ENCODE data around the gene LCE1A.

The LCE1A gene

DNA sequence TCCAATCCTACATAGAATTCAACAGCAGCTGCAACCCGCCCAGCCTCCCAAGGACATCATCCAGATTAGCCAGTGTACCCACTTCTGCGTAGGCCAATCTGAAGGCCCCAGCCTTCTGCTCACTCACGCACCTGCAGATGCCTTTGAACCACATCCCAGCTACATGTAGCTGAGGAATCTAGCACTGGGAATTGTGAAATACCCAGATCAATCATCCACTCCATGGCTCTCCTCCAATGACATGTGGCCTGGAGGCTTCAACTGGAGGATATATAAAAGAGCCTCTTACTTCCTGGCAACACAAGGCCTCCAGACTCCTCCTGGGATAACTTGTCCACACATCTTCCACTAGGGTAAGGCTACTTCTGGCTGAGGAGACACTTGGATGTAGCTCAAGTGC, 15.3 kb downstream of the LCE1A start, which contains the start of gene LCE6A:
Gene LCE6A (plus strand): TSS at position 301 of the 400 bp plus-strand sequence. CDS start 665 bp downstream, outside the sequence.
- no peak for DNase-seq (ENCODE audit: low read depth in 2 of 2)
- TF ChIP-seq, protein P1, sequence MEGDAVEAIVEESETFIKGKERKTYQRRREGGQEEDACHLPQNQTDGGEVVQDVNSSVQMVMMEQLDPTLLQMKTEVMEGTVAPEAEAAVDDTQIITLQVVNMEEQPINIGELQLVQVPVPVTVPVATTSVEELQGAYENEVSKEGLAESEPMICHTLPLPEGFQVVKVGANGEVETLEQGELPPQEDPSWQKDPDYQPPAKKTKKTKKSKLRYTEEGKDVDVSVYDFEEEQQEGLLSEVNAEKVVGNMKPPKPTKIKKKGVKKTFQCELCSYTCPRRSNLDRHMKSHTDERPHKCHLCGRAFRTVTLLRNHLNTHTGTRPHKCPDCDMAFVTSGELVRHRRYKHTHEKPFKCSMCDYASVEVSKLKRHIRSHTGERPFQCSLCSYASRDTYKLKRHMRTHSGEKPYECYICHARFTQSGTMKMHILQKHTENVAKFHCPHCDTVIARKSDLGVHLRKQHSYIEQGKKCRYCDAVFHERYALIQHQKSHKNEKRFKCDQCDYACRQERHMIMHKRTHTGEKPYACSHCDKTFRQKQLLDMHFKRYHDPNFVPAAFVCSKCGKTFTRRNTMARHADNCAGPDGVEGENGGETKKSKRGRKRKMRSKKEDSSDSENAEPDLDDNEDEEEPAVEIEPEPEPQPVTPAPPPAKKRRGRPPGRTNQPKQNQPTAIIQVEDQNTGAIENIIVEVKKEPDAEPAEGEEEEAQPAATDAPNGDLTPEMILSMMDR (IDR thresholded peaks at IDR 0.05; ENCODE audit: low read depth, low read length): no peak

DNA sequence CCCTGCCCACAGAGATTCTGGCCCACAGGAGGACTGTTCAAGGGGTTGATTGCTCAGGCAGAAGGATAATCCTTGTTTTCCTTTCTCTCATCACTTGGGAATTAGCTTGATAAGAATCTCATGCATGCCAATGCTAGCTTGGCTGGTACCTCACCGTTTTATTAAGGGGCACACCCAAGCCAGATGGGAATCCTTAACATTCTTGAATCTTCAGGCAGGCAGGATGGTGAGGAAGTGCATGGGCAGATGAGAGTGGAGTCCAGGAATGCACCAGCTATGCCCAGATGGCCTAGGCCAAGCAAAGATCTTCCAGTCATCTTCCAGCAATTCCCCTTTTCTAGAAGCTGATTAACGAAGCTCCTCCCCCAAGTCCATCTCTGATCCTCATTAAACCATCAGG, 28.4 kb downstream of the LCE1A start:
- H3K4me3 ChIP-seq (replicated peaks in 1 of 2; ENCODE audit: low read depth in 2 of 2, low read length in 2 of 2): no peak overlapping the region
- TF ChIP-seq, protein P1 (IDR thresholded peaks at IDR 0.05; ENCODE audit: low read depth, low read length): no peak
- DNase-seq (ENCODE audit: low read depth in 2 of 2): no peak

More for the DNA sequence above, 15.3 kb downstream of the LCE1A start, which contains the start of gene LCE6A:
- no peak within 1 kb of the TSS for H3K4me3 ChIP-seq (replicated peaks in 1 of 2; ENCODE audit: low read depth in 2 of 2, low read length in 2 of 2)

DNA sequence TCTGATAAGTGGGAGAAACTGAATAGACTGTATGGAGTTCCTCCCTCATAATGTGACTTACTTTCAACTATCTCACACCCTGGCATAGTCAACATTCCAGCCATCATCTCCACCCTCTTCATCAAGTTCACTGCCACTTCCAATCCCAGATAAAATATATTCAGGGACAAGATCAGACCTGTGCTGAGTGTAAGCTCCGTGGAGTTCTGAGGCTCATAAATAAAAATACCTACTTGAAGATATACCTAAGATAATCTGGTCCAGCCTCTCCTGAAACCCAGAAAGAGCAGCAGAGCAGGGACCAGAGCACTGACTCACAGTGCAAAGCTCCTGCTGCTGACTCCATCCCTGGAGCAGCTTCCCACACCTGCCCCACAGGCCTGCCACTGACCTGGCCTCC, 30.8 kb downstream of the LCE1A start:
- DNase-seq (ENCODE audit: low read depth in 2 of 2): no peak
- no peak overlapping the region for H3K4me3 ChIP-seq (replicated peaks in 1 of 2; ENCODE audit: low read depth in 2 of 2, low read length in 2 of 2)
- TF ChIP-seq, protein P1 (IDR thresholded peaks at IDR 0.05; ENCODE audit: low read depth, low read length): no peak

DNA sequence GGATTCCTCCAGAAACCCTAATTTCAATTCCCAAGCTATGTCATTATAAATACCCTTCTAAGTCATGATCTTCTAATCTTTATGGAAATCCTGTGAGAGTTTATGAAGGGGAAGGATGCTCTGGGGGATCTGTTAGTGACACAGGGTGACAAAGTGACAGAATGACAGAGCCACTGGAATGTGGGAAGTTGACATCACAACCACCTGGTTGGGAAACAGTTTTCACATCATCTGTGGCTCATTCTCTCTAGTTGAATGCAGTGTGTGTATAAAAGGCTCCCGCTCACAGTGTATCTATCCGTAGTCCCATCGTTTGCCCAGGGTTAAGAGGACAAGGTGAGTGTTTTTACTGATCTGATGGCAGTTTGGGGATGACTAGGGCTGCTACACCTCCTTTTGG, 32.4 kb downstream of the LCE1A start, which contains the start of gene LCE7A:
Gene LCE7A (plus strand): TSS at position 301 of the 400 bp plus-strand sequence. CDS start 702 bp downstream, outside the sequence.
- H3K4me3 ChIP-seq (replicated peaks in 1 of 2; ENCODE audit: low read depth in 2 of 2, low read length in 2 of 2): no peak within 1 kb of the TSS
- DNase-seq (ENCODE audit: low read depth in 2 of 2): no peak
- TF ChIP-seq, protein P1 (IDR thresholded peaks at IDR 0.05; ENCODE audit: low read depth, low read length): no peak

DNA sequence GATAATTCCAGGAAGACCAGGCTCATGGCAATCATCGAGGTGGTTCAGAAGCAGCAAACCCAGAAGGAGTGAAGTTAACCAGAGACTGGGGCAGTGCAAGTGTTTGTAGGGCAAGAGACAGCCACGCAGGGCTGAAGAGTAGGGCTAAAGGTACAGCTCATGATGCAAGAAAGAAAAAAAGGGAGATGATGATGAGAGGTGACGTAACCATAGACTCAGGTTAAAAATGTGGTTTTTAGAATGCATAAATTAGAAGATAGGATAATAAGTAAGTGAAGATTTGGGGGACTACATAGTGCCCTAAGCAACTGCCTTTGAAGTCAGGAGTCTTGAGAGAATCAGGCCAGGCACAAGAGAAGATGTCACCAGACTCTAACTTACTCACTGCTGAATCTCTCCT, 32.9 kb downstream of the LCE1A start:
- TF ChIP-seq, protein P1 (IDR thresholded peaks at IDR 0.05; ENCODE audit: low read depth, low read length): no peak
- DNase-seq (ENCODE audit: low read depth in 2 of 2): no peak
- H3K4me3 ChIP-seq (replicated peaks in 1 of 2; ENCODE audit: low read depth in 2 of 2, low read length in 2 of 2): no peak overlapping the region

DNA sequence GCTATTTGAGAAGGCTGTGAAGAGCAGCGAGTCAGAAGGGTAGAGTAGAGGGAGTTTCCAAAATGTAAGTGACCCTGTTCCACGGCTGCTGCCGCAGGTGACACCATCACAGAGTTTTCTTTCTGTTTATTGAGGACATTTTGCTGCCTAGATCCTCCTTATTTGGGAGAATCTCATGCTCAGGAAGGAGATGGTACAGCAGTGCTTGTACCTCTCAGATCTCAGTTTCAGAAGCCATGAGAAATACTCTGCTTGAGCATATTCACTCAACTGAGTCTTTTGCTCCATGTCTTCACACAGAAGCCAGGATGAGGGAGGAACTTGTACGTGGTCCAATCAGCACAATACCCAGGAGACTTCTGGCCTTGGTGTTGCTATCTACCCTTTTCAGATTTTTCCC, 34.1 kb downstream of the LCE1A start:
- DNase-seq (ENCODE audit: low read depth in 2 of 2): no peak
- TF ChIP-seq, protein P1 (IDR thresholded peaks at IDR 0.05; ENCODE audit: low read depth, low read length): no peak
- no peak overlapping the region for H3K4me3 ChIP-seq (replicated peaks in 1 of 2; ENCODE audit: low read depth in 2 of 2, low read length in 2 of 2)

DNA sequence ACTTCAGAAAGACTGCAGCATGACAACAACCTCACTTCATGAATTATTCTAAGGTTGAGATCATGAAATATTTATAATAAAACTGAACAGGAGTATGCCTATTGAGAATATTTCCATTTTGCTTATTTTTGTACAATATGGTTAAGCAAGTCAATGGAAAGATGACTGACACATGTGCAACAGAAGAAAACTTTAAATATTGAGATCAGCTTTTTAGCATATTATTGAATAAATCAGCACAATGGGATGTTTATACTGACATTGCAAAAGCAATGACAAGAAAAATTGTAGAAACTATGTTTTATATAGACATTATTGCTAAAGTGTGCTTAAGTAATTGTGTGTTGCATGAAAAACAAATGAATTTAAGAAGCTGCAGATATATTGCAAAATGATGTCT, 37.2 kb downstream of the LCE1A start:
- H3K4me3 ChIP-seq (replicated peaks in 1 of 2; ENCODE audit: low read depth in 2 of 2, low read length in 2 of 2): no peak overlapping the region
- DNase-seq (ENCODE audit: low read depth in 2 of 2): no peak
- TF ChIP-seq, protein P1 (IDR thresholded peaks at IDR 0.05; ENCODE audit: low read depth, low read length): no peak
